ENCODE data around the gene LENEP.

LENEP gene

GRCh38 chr1:155026588-155026987 is 33.2 kb downstream of the LENEP start:
- in situ Hi-C loops (cut with HindIII; ENCODE audit: low sequenced_read_pairs) = no loop called here
- TF ChIP-seq CTCF (IDR thresholded peaks at IDR 0.05; ENCODE audit: low read depth, low read length) = no peak
- no peak overlapping the region for H3K4me3 ChIP-seq (ENCODE audit: low read depth, low read length)
- DNase-seq (ENCODE audit: low read depth, low spot score) = no peak

GRCh38 chr1:155029513-155030242 is 36.3 kb downstream of the LENEP start:
- no peak for TF ChIP-seq CTCF (IDR thresholded peaks at IDR 0.05; ENCODE audit: low read depth, low read length)
- no peak overlapping the region for H3K4me3 ChIP-seq (ENCODE audit: low read depth, low read length)
- no peak for DNase-seq (ENCODE audit: low read depth, low spot score)
- in situ Hi-C loops (cut with HindIII; ENCODE audit: low sequenced_read_pairs) = no loop called here

GRCh38 chr1:155030243-155030795 is 36.9 kb downstream of the LENEP start:
- TF ChIP-seq CTCF (IDR thresholded peaks at IDR 0.05; ENCODE audit: low read depth, low read length) = no peak
- in situ Hi-C loops (cut with HindIII; ENCODE audit: low sequenced_read_pairs) = no loop called here
- no peak overlapping the region for H3K4me3 ChIP-seq (ENCODE audit: low read depth, low read length)
- no peak for DNase-seq (ENCODE audit: low read depth, low spot score)

- in situ Hi-C loops (cut with HindIII; ENCODE audit: low sequenced_read_pairs) = no loop called here
- no peak for DNase-seq (ENCODE audit: low read depth, low spot score)
- H3K4me3 ChIP-seq (ENCODE audit: low read depth, low read length) = no peak overlapping the region
- no peak for TF ChIP-seq CTCF (IDR thresholded peaks at IDR 0.05; ENCODE audit: low read depth, low read length)
Observed at GRCh38 chr1:155030899-155031298, 37.5 kb downstream of the LENEP start.

- in situ Hi-C loops (cut with HindIII; ENCODE audit: low sequenced_read_pairs) = no loop called here
- no peak overlapping the region for H3K4me3 ChIP-seq (ENCODE audit: low read depth, low read length)
- no peak for TF ChIP-seq CTCF (IDR thresholded peaks at IDR 0.05; ENCODE audit: low read depth, low read length)
- DNase-seq (ENCODE audit: low read depth, low spot score) = no peak
Observed at GRCh38 chr1:155032886-155033285, 39.5 kb downstream of the LENEP start.

- DNase-seq (ENCODE audit: low read depth, low spot score) = no peak
- TF ChIP-seq CTCF (IDR thresholded peaks at IDR 0.05; ENCODE audit: low read depth, low read length) = no peak
- in situ Hi-C loops (cut with HindIII; ENCODE audit: low sequenced_read_pairs) = no loop called here
Observed at GRCh38 chr1:155033524-155033923, 40.1 kb downstream of the LENEP start, which contains the start of the genes DCST1 and DCST2. Gene DCST1 (plus strand): TSS chr1:155033824. CDS start chr1:155034037, 213 bp downstream. Gene DCST2 (minus strand): TSS chr1:155033781. CDS start chr1:155033701, 80 bp downstream.

More at GRCh38 chr1:155033524-155033923, 40.1 kb downstream of the LENEP start, which contains the start of the genes DCST1 and DCST2:
- no peak within 1 kb of the TSS for H3K4me3 ChIP-seq (ENCODE audit: low read depth, low read length)

Measured in astrocyte of the spinal cord (primary cell).